OCI-LY1 (cell line): ENCODE data around the gene TIE1.
A peak's percentile ranks its signal among the peaks of the same experiment; 100 is the strongest.

Experiments used
- H2AFZ ChIP-seq: fragments of 200-600 bp; sonication (generic), shearing (Covaris generic); 2 replicates; pipeline ENCODE4 v1.6.0; 2014; ENCODE audit warnings: antibody characterized with exemption, mild to moderate bottlenecking, low read length
- H3F3A ChIP-seq: fragments of 200-600 bp; sonication (generic), shearing (Covaris generic); 2 replicates; pipeline ENCODE4 v1.6.0; 2014; ENCODE audit warnings: mild to moderate bottlenecking, antibody characterized with exemption, low read length, moderate library complexity; ENCODE audit not compliant: insufficient read depth
- H3K27ac ChIP-seq: fragments of 200-600 bp; sonication (generic); 2 replicates; pipeline ENCODE4 v1.5.1; 2014; ENCODE audit warnings: low read length, mixed run types, mild to moderate bottlenecking, low read depth; ENCODE audit not compliant: poor library complexity, severe bottlenecking
- H3K27me3 ChIP-seq: fragments of 200-600 bp; sonication (generic); 2 replicates; pipeline ENCODE4 v1.6.0; 2014; ENCODE audit warnings: antibody characterized with exemption, mild to moderate bottlenecking, low read length, moderate library complexity; ENCODE audit not compliant: insufficient read depth
- H3K36me3 ChIP-seq: fragments of 200-600 bp; sonication (generic); 2 replicates; pipeline ENCODE4 v1.6.1; 2014; ENCODE audit warnings: mild to moderate bottlenecking, antibody characterized with exemption, low read length, moderate library complexity, mixed read lengths; ENCODE audit not compliant: insufficient read depth
- H3K4me1 ChIP-seq: fragments of 200-600 bp; sonication (generic); 2 replicates; pipeline ENCODE4 v1.5.1; 2014; ENCODE audit warnings: mild to moderate bottlenecking, low read length, moderate library complexity; ENCODE audit not compliant: insufficient read depth, severe bottlenecking
- H3K4me2 ChIP-seq: fragments of 200-600 bp; sonication (generic), shearing (Covaris generic); 2 replicates; pipeline ENCODE4 v1.6.1; 2014; ENCODE audit warnings: low read length
- H3K4me3 ChIP-seq: fragments of 200-600 bp; sonication (generic); 2 replicates; pipeline ENCODE4 v1.5.1; 2014; ENCODE audit warnings: low read length, low read depth, mild to moderate bottlenecking, mixed read lengths; ENCODE audit not compliant: poor library complexity, severe bottlenecking
- H3K79me2 ChIP-seq: fragments of 200-600 bp; shearing (Covaris generic); 2 replicates; pipeline ENCODE4 v1.6.1; 2016; ENCODE audit warnings: mixed run types, low read length, mixed read lengths; ENCODE audit not compliant: insufficient read depth
- H3K9ac ChIP-seq: fragments of 200-600 bp; sonication (generic), shearing (Covaris generic); 2 replicates; pipeline ENCODE4 v1.6.1; 2014; ENCODE audit warnings: mild to moderate bottlenecking, low read length, mixed read lengths
- H3K9me2 ChIP-seq: fragments of 200-600 bp; sonication (generic), shearing (Covaris generic); 2 replicates; pipeline ENCODE4 v1.6.1; 2014; ENCODE audit warnings: low read depth, mild to moderate bottlenecking, low read length, mixed read lengths
- H3K9me3 ChIP-seq: fragments of 200-600 bp; shearing (Covaris generic); 2 replicates; pipeline ENCODE4 v1.6.1; 2014; ENCODE audit warnings: low read length, mixed read lengths
- H4K20me1 ChIP-seq: fragments of 200-600 bp; sonication (generic), shearing (Covaris generic); 2 replicates; pipeline ENCODE4 v1.6.0; 2016; ENCODE audit warnings: mild to moderate bottlenecking, low read length; ENCODE audit not compliant: insufficient read depth
- EZH2 ChIP-seq: fragments of 200-600 bp; sonication (generic), shearing (Covaris generic); IDR thresholded peaks from 2 replicates; pipeline ENCODE4 v1.8.0; 2017; ENCODE audit warnings: borderline replicate concordance, mixed run types, mild to moderate bottlenecking, antibody characterized with exemption, low read length, moderate library complexity, mixed read lengths
- TF ChIP-seq, protein P1 (sequence below): fragments of 200-600 bp; sonication (generic), shearing (Covaris generic); IDR thresholded peaks from 2 replicates; pipeline ENCODE4 v1.5.1; 2017; ENCODE audit warnings: mild to moderate bottlenecking, antibody characterized with exemption, low read length, moderate library complexity, mixed read lengths

The TIE1 gene

GRCh38 chr1:43269627-43270375, 31.0 kb upstream of the TIE1 start, which contains the start of gene TMEM125:
Gene TMEM125 (plus strand): TSS chr1:43269983. CDS start chr1:43272723, 2,740 bp downstream.
- peak within 1 kb of the TSS; percentile 37 for H3K4me3 ChIP-seq
- no peak within 1 kb of the TSS for H3K27ac ChIP-seq
- no peak within 1 kb of the TSS for H2AFZ ChIP-seq
- H3K4me2 ChIP-seq = peak within 1 kb of the TSS; percentile 51
- H3K36me3 ChIP-seq = no peaks in the 10 kb centered on the region
- no peaks in the 10 kb centered on the region for H3K9me3 ChIP-seq
- peaks cover 3% of the 10 kb centered on the region for H3K4me1 ChIP-seq
- TF ChIP-seq, protein P1, sequence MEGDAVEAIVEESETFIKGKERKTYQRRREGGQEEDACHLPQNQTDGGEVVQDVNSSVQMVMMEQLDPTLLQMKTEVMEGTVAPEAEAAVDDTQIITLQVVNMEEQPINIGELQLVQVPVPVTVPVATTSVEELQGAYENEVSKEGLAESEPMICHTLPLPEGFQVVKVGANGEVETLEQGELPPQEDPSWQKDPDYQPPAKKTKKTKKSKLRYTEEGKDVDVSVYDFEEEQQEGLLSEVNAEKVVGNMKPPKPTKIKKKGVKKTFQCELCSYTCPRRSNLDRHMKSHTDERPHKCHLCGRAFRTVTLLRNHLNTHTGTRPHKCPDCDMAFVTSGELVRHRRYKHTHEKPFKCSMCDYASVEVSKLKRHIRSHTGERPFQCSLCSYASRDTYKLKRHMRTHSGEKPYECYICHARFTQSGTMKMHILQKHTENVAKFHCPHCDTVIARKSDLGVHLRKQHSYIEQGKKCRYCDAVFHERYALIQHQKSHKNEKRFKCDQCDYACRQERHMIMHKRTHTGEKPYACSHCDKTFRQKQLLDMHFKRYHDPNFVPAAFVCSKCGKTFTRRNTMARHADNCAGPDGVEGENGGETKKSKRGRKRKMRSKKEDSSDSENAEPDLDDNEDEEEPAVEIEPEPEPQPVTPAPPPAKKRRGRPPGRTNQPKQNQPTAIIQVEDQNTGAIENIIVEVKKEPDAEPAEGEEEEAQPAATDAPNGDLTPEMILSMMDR = no peak
- TF ChIP-seq EZH2 = no peak
- no peaks in the 10 kb centered on the region; the same call in 1 of the 2 replicates for H3K27me3 ChIP-seq
- H3K9ac ChIP-seq = no peak within 1 kb of the TSS
- no peaks in the 10 kb centered on the region for H3F3A ChIP-seq
- no peaks in the 10 kb centered on the region for H3K79me2 ChIP-seq
- no peaks in the 10 kb centered on the region for H4K20me1 ChIP-seq
- no peaks in the 10 kb centered on the region for H3K9me2 ChIP-seq

- Histone ChIP-seq H3K79me2 (no peaks in the 10 kb centered on the region), H3K9me2 (no peaks in the 10 kb centered on the region), H2AFZ (no peak overlapping the region), H3K27me3 (no peaks in the 10 kb centered on the region; the same call in 1 of the 2 replicates), H3K9ac (no peak overlapping the region), H3K4me1 (peaks cover 3% of the 10 kb centered on the region), H3K4me2 (peak overlapping the region; percentile 51), H3F3A (no peaks in the 10 kb centered on the region), H3K27ac (no peak overlapping the region), H3K36me3 (no peaks in the 10 kb centered on the region), H3K9me3 (no peaks in the 10 kb centered on the region), H4K20me1 (no peaks in the 10 kb centered on the region), H3K4me3 (peak overlapping the region; percentile 37)
- TF ChIP-seq, protein P1 = no peak
Observed at GRCh38 chr1:43270421-43271095, 30.2 kb upstream of the TIE1 start.

DNA sequence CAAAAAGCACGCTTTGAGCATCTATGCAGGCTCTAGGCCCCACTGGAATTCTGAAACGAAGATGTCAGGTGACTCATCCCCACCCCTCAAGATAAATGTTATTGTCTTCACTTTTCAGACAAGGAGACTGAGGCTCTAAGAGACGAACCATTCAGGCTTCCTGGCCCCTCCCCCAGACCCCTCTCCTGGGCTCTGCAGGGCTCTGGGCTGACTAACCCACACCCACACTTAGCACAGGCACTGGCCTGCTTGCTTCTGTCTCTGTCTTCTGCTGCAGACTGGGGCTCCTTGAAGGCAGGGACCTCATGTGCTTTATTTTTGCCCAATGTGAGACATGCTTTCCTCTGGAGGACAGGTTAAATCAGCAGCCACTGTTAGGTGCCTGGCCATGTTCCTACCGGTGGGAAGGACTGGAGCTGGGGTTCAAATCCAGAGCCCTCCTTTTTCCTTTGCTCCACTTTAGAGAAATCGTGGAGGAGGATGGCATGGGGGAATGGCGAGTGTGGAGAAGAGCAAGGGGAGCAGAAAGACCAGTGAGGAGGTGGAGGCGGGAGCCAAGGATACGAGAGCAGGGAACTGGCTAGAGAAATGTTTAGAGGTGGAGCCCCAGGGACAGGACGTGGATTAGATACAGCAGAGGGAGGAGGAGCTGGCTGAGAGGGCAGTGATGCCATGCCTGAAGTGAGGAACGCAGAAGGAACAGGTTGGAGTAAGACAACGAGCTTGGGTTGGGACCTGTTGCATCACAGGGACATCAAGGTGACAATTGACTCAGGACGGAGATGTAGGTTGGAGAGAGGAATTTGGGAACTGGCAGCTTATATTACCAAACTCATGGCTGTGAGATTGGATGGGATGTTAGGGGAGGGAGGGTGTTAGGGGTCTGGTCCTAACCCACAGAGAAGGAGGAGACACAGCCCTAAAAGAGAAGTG, 29.3 kb upstream of the TIE1 start:
- H3K4me3 ChIP-seq = peak overlapping the region; percentile 37
- no peak overlapping the region for H2AFZ ChIP-seq
- peaks cover 6% of the 10 kb centered on the region for H3K27me3 ChIP-seq
- H3K79me2 ChIP-seq = no peaks in the 10 kb centered on the region
- peak overlapping the region; percentile 51 for H3K4me2 ChIP-seq
- H3F3A ChIP-seq = no peaks in the 10 kb centered on the region
- no peaks in the 10 kb centered on the region for H4K20me1 ChIP-seq
- H3K9me3 ChIP-seq = no peaks in the 10 kb centered on the region
- H3K9ac ChIP-seq = no peak overlapping the region
- H3K9me2 ChIP-seq = no peaks in the 10 kb centered on the region
- no peaks in the 10 kb centered on the region for H3K36me3 ChIP-seq
- TF ChIP-seq, protein P1 = no peak
- TF ChIP-seq EZH2 = no peak
- no peak overlapping the region for H3K27ac ChIP-seq
- peaks cover 3% of the 10 kb centered on the region for H3K4me1 ChIP-seq
